Smooth muscle cell (in vitro differentiated cells): ENCODE results near the gene ASCC3. TPM values are rescaled to one million over a fixed set of nuclear protein-coding genes. Genes with fewer than 3 reads are reported as not detected.
"Not testable (repeated sequence)": the region's sequence is repeated elsewhere in the genome, so short reads cannot be mapped to it uniquely, and the experiment has no call there.

Experiments used
- DNase-seq: peaks from one replicate; lab custom pipeline; 2025; ENCODE audit not compliant: unreplicated experiment; lab: John Stamatoyannopoulos, UW
- H2AFZ ChIP-seq: fragments of 200-600 bp; sonication (generic); 2 replicates; pipeline ENCODE4 v1.6.0; 2016; ENCODE audit warnings: antibody characterized with exemption, low read depth, mild to moderate bottlenecking
- H3F3A ChIP-seq: fragments of 200-600 bp; sonication (generic); 2 replicates; pipeline ENCODE4 v1.6.0; 2017; ENCODE audit warnings: antibody characterized with exemption, low read depth
- H3K27ac ChIP-seq: fragments of 200-600 bp; sonication (generic); 2 replicates; pipeline ENCODE4 v1.5.1; 2016; ENCODE audit warnings: low read depth, mild to moderate bottlenecking
- H3K27me3 ChIP-seq: fragments of 200-600 bp; sonication (generic); 2 replicates; pipeline ENCODE4 v1.6.1; 2016; ENCODE audit warnings: low read depth, mild to moderate bottlenecking
- H3K36me3 ChIP-seq: fragments of 200-600 bp; sonication (generic); 2 replicates; pipeline ENCODE4 v1.5.1; 2016; ENCODE audit warnings: low read depth
- H3K4me1 ChIP-seq: fragments of 200-600 bp; sonication (generic); 2 replicates; pipeline ENCODE4 v1.5.1; 2016; ENCODE audit warnings: low read depth
- H3K4me2 ChIP-seq: fragments of 200-600 bp; sonication (generic); 2 replicates; pipeline ENCODE4 v1.6.0; 2016; ENCODE audit warnings: mild to moderate bottlenecking
- H3K4me3 ChIP-seq: fragments of 200-600 bp; sonication (generic); 2 replicates; pipeline ENCODE4 v1.5.1; 2016; ENCODE audit warnings: mild to moderate bottlenecking
- H3K79me2 ChIP-seq: fragments of 200-600 bp; sonication (generic); 2 replicates; pipeline ENCODE4 v1.6.0; 2016; ENCODE audit warnings: low read depth, mild to moderate bottlenecking
- H3K9ac ChIP-seq: fragments of 200-600 bp; sonication (generic); 2 replicates; pipeline ENCODE4 v1.6.0; 2016; ENCODE audit warnings: low read depth
- H3K9me3 ChIP-seq: fragments of 200-600 bp; sonication (generic); replicated peaks from 2 replicates; pipeline ENCODE4 v1.5.1; 2016; ENCODE audit warnings: low read depth
- H4K20me1 ChIP-seq: fragments of 200-600 bp; sonication (generic); 2 replicates; pipeline ENCODE4 v1.6.0; 2016; ENCODE audit warnings: low read depth
- CTCF ChIP-seq: fragments of 200-600 bp; sonication (generic); IDR thresholded peaks from 2 replicates; pipeline ENCODE4 v1.5.1; 2017; ENCODE audit warnings: borderline replicate concordance, mild to moderate bottlenecking, antibody characterized with exemption; ENCODE audit not compliant: insufficient read depth, poor library complexity, severe bottlenecking
- WGBS: methylation state at CpG from one replicate; pipeline ENCODE4 v1.1.7; 2016; ENCODE audit warnings: low lambda C conversion rate; 5-methylcytosine and 5-hydroxymethylcytosine counted together
- polyA plus RNA-seq: library from polyadenylated mRNA; unstranded; fragments of >200 nt; fragmentation: Nextera tagmentation; extraction: Ambion mirVana; gene quantifications from 2 replicates; pipeline ENCODE4 v1.2.1, GENCODE V29; 2016
- total RNA-seq: library from RNA; depleted of rRNA; stranded (reverse); fragments of >200 nt; gene quantifications from 2 replicates; pipeline ENCODE4 v1.2.3, GENCODE V29; 2014

Gene ASCC3
- total and polyA plus RNA-seq, 2 experiments from 2014 or later: 59.0 to 116 TPM

GRCh38 chr6:100658486-100658885 lies 222.6 kb downstream of the ASCC3 start:
- 55% methylated on average over 2 of the region's 2 CpGs for WGBS
- Histone ChIP-seq H3K27ac (no peak overlapping the region), H3K36me3 (peaks cover 12% of the 10 kb centered on the region), H3K9me3 (no peaks in the 10 kb centered on the region), H4K20me1 (peaks cover 2% of the 10 kb centered on the region), H3K4me2 (no peak overlapping the region), H3K9ac (no peak overlapping the region), H3K27me3 (no peaks in the 10 kb centered on the region), H3K79me2 (no peaks in the 10 kb centered on the region), H3K4me3 (no peak overlapping the region), H3F3A (peaks cover 3% of the 10 kb centered on the region), H3K4me1 (peaks cover 5% of the 10 kb centered on the region), H2AFZ (no peak overlapping the region)
- TF ChIP-seq CTCF: no peak
- DNase-seq: no peak

GRCh38 chr6:100657678-100658330 lies 223.3 kb downstream of the ASCC3 start:
- TF ChIP-seq CTCF: peak; percentile 37
- 86% methylated on average over 2 of the region's 2 CpGs for WGBS

DNA sequence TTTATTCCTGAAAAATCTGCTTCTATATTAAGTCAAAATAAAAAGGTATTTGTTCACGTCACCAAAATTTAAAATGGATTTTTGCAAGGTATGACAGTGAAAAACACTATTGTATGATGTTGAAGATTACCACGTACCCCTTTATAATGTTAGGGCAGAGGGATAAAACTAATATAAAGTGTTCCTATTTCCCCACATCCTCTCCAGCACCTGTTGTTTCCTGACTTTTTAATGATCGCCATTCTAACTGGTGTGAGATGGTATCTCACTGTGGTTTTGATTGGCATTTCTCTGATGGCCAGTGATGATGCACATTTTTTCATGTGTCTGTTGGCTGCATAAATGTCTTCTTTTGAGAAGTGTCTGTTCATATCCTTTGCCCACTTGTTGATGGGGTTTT lies 240.0 kb downstream of the ASCC3 start:
- H2AFZ ChIP-seq, H3K79me2 ChIP-seq, H3K27me3 ChIP-seq, H3K27ac ChIP-seq, H3K4me3 ChIP-seq, H3K9ac ChIP-seq, H3K4me1 ChIP-seq, H3K4me2 ChIP-seq, H3F3A ChIP-seq, H4K20me1 ChIP-seq, H3K9me3 ChIP-seq, DNase-seq: not testable (repeated sequence)
- WGBS: 97% methylated on average over 3 of the region's 3 CpGs
- peaks cover 48% of the 10 kb centered on the region for H3K36me3 ChIP-seq

More at GRCh38 chr6:100657678-100658330, 223.3 kb downstream of the ASCC3 start:
- Histone ChIP-seq H2AFZ (no peak overlapping the region), H3K27ac (no peak overlapping the region), H3K4me1 (peaks cover 1% of the 10 kb centered on the region), H4K20me1 (no peaks in the 10 kb centered on the region), H3K27me3 (no peaks in the 10 kb centered on the region), H3K36me3 (peaks cover 12% of the 10 kb centered on the region), H3K9ac (no peak overlapping the region), H3K79me2 (no peaks in the 10 kb centered on the region), H3K4me3 (no peak overlapping the region), H3F3A (no peaks in the 10 kb centered on the region), H3K4me2 (no peak overlapping the region), H3K9me3 (no peaks in the 10 kb centered on the region)
- no peak for DNase-seq

DNA sequence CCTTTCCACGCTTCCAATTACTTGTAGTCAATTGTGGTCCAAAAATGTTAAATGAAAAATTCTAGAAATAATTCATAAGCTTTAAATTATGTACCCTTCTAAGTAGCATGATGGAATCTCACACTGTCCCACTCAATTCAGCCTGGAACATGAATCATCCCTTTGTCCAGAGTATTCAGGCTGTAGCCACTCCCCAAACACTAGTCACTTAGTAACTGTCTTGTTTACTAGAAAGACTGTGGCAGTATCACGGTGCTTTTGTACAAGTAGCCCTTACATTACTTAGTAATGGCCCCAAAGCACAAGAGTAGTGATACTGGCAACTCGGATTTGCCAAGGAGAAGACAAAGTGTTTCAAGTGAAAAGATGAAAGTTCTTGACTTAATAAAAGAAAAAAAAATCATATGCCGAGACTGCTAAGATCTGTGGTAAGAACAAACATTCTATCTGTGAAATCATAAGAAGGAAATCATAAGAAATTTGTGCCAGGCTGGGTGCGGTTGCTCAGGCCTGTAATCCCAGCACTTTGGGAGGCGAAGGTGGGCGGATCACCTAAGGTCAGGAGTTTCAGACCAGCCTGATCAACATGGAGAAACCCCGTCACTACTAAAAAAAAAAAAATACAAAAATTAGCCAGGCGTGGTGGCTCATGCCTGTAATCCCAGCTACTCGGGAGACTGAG lies 247.9 kb downstream of the ASCC3 start:
- Histone ChIP-seq H3K27ac (peak overlapping the region; percentile 92), H3K36me3 (peaks cover 16% of the 10 kb centered on the region), H3K4me1 (no peaks in the 10 kb centered on the region), H3K79me2 (no peaks in the 10 kb centered on the region), H3K9ac (peak overlapping the region; percentile 83), H2AFZ (no peak overlapping the region), H3K27me3 (no peaks in the 10 kb centered on the region), H3K4me3 (no peak overlapping the region), H3K4me2 (peak overlapping the region; percentile 52), H3F3A (no peaks in the 10 kb centered on the region), H3K9me3 (no peaks in the 10 kb centered on the region), H4K20me1 (no peaks in the 10 kb centered on the region)
- no peak for DNase-seq
- no peak for TF ChIP-seq CTCF
- 84% methylated on average over 10 of the region's 10 CpGs for WGBS
